Activated naive CD4-positive, alpha-beta T cell treated with anti-CD3 and anti-CD28 coated beads, Interleukin-2, amount 50 U/mL, for 72 hours (primary cell): ENCODE results near the gene NUDC. TPM values are rescaled to one million over a fixed set of nuclear protein-coding genes. Genes with fewer than 3 reads are reported as not detected.

ENCODE experiments used
- ATAC-seq, 2 donors: fragments of 150-1000 bp; cut with Tn5 transposase; 2 replicates each; pipeline ENCODE4 v1.10.0; 2021; ENCODE audit warnings: mild to moderate bottlenecking in 2 of 2, moderate library complexity in 2 of 2
- DNase-seq, 2 donors: peaks; one replicate each; pipeline ENCODE4 v3.0.0; 2021 to 2022; ENCODE audit warnings: low spot score in 2 of 2
- H3K27ac Mint-ChIP-seq, 2 donors: one replicate each; pipeline ENCODE4 v1.8.0; 2022; ENCODE audit warnings: mild to moderate bottlenecking in 2 of 2, mixed read lengths in 2 of 2
- H3K36me3 Mint-ChIP-seq, 2 donors: one replicate each; pipeline ENCODE4 v1.8.0; 2022; ENCODE audit warnings: mixed read lengths in 2 of 2
- H3K9me3 Mint-ChIP-seq, 2 donors: one replicate each; pipeline ENCODE4 v1.8.0; 2022; ENCODE audit warnings: mixed read lengths in 2 of 2
- total RNA-seq, 2 donors: library from RNA; stranded (reverse); gene quantifications; one replicate each; pipeline ENCODE4 v1.2.3, GENCODE V29; 2022

NUDC gene
- total RNA-seq, 2 donors from 2014 or later: 60.5 to 93.7 TPM

- DNase-seq (no peak), ATAC-seq (no peak)
- Mint-ChIP-seq H3K36me3 (no peaks in the 10 kb centered on the region), H3K27ac (no peak overlapping the region), H3K9me3 (no peaks in the 10 kb centered on the region)
Measured at GRCh38 chr1:26907071-26907917, 14.2 kb upstream of the NUDC start.

- no peak overlapping the region for H3K27ac Mint-ChIP-seq
- DNase-seq: no peak
- ATAC-seq: no peak
Measured at GRCh38 chr1:26909951-26910342, 11.6 kb upstream of the NUDC start.

GRCh38 chr1:26910343-26911160 lies 11.0 kb upstream of the NUDC start:
- ATAC-seq: no peak
- H3K9me3 Mint-ChIP-seq: no peaks in the 10 kb centered on the region

More at GRCh38 chr1:26909951-26910342, 11.6 kb upstream of the NUDC start:
- Mint-ChIP-seq H3K36me3 (no peaks in the 10 kb centered on the region), H3K9me3 (no peaks in the 10 kb centered on the region)

GRCh38 chr1:26911399-26912146 lies 10.0 kb upstream of the NUDC start:
- Mint-ChIP-seq H3K27ac (no peak overlapping the region), H3K9me3 (no peaks in the 10 kb centered on the region), H3K36me3 (no peaks in the 10 kb centered on the region)
- ATAC-seq (no peak), DNase-seq (no peak)

More at GRCh38 chr1:26910343-26911160, 11.0 kb upstream of the NUDC start:
- H3K36me3 Mint-ChIP-seq: no peaks in the 10 kb centered on the region
- no peak overlapping the region for H3K27ac Mint-ChIP-seq
- no peak for DNase-seq

GRCh38 chr1:26912147-26912490 lies 9.4 kb upstream of the NUDC start:
- ATAC-seq (no peak), DNase-seq (no peak)
- Mint-ChIP-seq H3K9me3 (no peaks in the 10 kb centered on the region), H3K36me3 (no peaks in the 10 kb centered on the region), H3K27ac (no peak overlapping the region)

GRCh38 chr1:26913389-26913753 lies 8.2 kb upstream of the NUDC start:
- DNase-seq (no peak), ATAC-seq (no peak)
- Mint-ChIP-seq H3K27ac (no peak overlapping the region), H3K9me3 (no peaks in the 10 kb centered on the region), H3K36me3 (no peaks in the 10 kb centered on the region)

GRCh38 chr1:26913754-26914619 lies 7.6 kb upstream of the NUDC start, which contains the start of gene NR0B2:
Gene NR0B2 (minus strand): TSS chr1:26913975. CDS start chr1:26913940, 35 bp downstream.
- ATAC-seq: no peak
- H3K9me3 Mint-ChIP-seq: no peaks in the 10 kb centered on the region
- DNase-seq: no peak
- H3K27ac Mint-ChIP-seq: no peak within 1 kb of the TSS
- H3K36me3 Mint-ChIP-seq: no peaks in the 10 kb centered on the region

- no peaks in the 10 kb centered on the region for H3K36me3 Mint-ChIP-seq
- no peak overlapping the region for H3K27ac Mint-ChIP-seq
- ATAC-seq: no peak
- DNase-seq: no peak
- peaks cover 0 to 2% of the 10 kb centered on the region in 2 donors for H3K9me3 Mint-ChIP-seq
Measured at GRCh38 chr1:26915204-26915842, 6.2 kb upstream of the NUDC start.

- H3K36me3 Mint-ChIP-seq: peaks cover 21 to 23% of the 10 kb centered on the region in 2 donors
- ATAC-seq (peak; percentile 69 to 75), DNase-seq (no peak)
- peak overlapping the region; percentile 91 to 98 for H3K27ac Mint-ChIP-seq
- peaks cover 0 to 4% of the 10 kb centered on the region in 2 donors for H3K9me3 Mint-ChIP-seq
Measured at GRCh38 chr1:26921126-26921539, 410 bp upstream of the NUDC start.

- Mint-ChIP-seq H3K9me3 (peaks cover 0 to 4% of the 10 kb centered on the region in 2 donors), H3K27ac (peak overlapping the region; percentile 84 to 91), H3K36me3 (peaks cover 27 to 28% of the 10 kb centered on the region in 2 donors)
- ATAC-seq: no peak
- no peak for DNase-seq
Measured at GRCh38 chr1:26922431-26922729, 837 bp downstream of the NUDC start.

GRCh38 chr1:26922901-26923300 lies 1.4 kb downstream of the NUDC start:
- peak overlapping the region; percentile 88 to 91 for H3K27ac Mint-ChIP-seq
- H3K36me3 Mint-ChIP-seq: peaks cover 27 to 33% of the 10 kb centered on the region in 2 donors
- ATAC-seq (no peak), DNase-seq (no peak)
- H3K9me3 Mint-ChIP-seq: peaks cover 0 to 4% of the 10 kb centered on the region in 2 donors

- DNase-seq: no peak
- Mint-ChIP-seq H3K27ac (peak overlapping the region; percentile 16 to 91), H3K9me3 (peaks cover 0 to 4% of the 10 kb centered on the region in 2 donors), H3K36me3 (peaks cover 27 to 41% of the 10 kb centered on the region in 2 donors)
- no peak for ATAC-seq
Measured at GRCh38 chr1:26923711-26924110, 2.2 kb downstream of the NUDC start.

- Mint-ChIP-seq H3K27ac (peak overlapping the region; percentile 35 to 36), H3K9me3 (no peaks in the 10 kb centered on the region), H3K36me3 (peaks cover 0 to 23% of the 10 kb centered on the region in 2 donors)
- no peak for ATAC-seq
- no peak for DNase-seq
Measured at GRCh38 chr1:26932531-26932930, 11.0 kb downstream of the NUDC start.

- DNase-seq (no peak), ATAC-seq (no peak)
- H3K36me3 Mint-ChIP-seq: peaks cover 0 to 11% of the 10 kb centered on the region in 2 donors
- H3K27ac Mint-ChIP-seq: no peak overlapping the region
- no peaks in the 10 kb centered on the region for H3K9me3 Mint-ChIP-seq
Measured at GRCh38 chr1:26936823-26937222, 15.3 kb downstream of the NUDC start.

GRCh38 chr1:26938004-26938658 lies 16.6 kb downstream of the NUDC start:
- peaks cover 4 to 18% of the 10 kb centered on the region in 2 donors for H3K36me3 Mint-ChIP-seq
- ATAC-seq (no peak), DNase-seq (no peak)
- H3K9me3 Mint-ChIP-seq: no peaks in the 10 kb centered on the region
- peak overlapping the region in 1 of 2 donors; percentile 62 for H3K27ac Mint-ChIP-seq
